ENCODE measurements around the gene ACOX1.

GRCh38 chr17:76018801-76019200 is 39.8 kb upstream of the ACOX1 start:
- no peak for TF ChIP-seq ZBTB7A (CRISPR knock-in tag; IDR thresholded peaks at IDR 0.05)
- TF ChIP-seq EZH2 (conservative IDR thresholded peaks at IDR 0.05; ENCODE audit: low read depth, low read length), result no peak
- no peak for TF ChIP-seq ATF7 (IDR thresholded peaks at IDR 0.05)
- no peak for TF ChIP-seq ATF7 (CRISPR knock-in tag; IDR thresholded peaks at IDR 0.05)
- no peak for TF ChIP-seq JUNB (CRISPR knock-in tag; IDR thresholded peaks at IDR 0.05; ENCODE audit: borderline replicate concordance)
